Neural cell (in vitro differentiated cells): Measurements from ENCODE around the gene CERS2.

ENCODE experiments used
- EP300 ChIP-seq: fragments of 450-650 bp; conservative IDR thresholded peaks from 2 replicates; pipeline ENCODE4 v1.6.1; 2014; ENCODE audit warnings: antibody characterized with exemption, mild to moderate bottlenecking, moderate library complexity; ENCODE audit not compliant: poor library complexity, severe bottlenecking
- EZH2 ChIP-seq: fragments of 200-600, 300-800 bp; shearing (Covaris generic), sonication (generic); IDR thresholded peaks from 2 replicates; pipeline ENCODE4 v1.6.1; 2014; ENCODE audit warnings: antibody characterized with exemption, low read length, borderline replicate concordance, mild to moderate bottlenecking; ENCODE audit not compliant: insufficient read depth, poor library complexity, severe bottlenecking
- POLR2AphosphoS5 ChIP-seq: IDR thresholded peaks from 2 replicates; pipeline ENCODE4 v1.6.1; 2012
- RAD21 ChIP-seq: fragments of 450-650 bp; conservative IDR thresholded peaks from 2 replicates; pipeline ENCODE4 v1.6.1; 2014; ENCODE audit warnings: antibody characterized with exemption, mild to moderate bottlenecking, moderate library complexity
- SMC3 ChIP-seq: fragments of 450-650 bp; conservative IDR thresholded peaks from 2 replicates; pipeline ENCODE4 v1.6.1; 2014; ENCODE audit warnings: antibody characterized with exemption, mild to moderate bottlenecking, moderate library complexity; ENCODE audit not compliant: poor library complexity
- TAF1 ChIP-seq: IDR thresholded peaks from 2 replicates; pipeline ENCODE4 v1.6.1; 2012; ENCODE audit warnings: low read depth
- TF ChIP-seq, protein P1 (sequence below): fragments of 450-650 bp; IDR thresholded peaks from 2 replicates; pipeline ENCODE4 v1.5.1; 2014; ENCODE audit warnings: antibody characterized with exemption, mild to moderate bottlenecking, moderate library complexity; ENCODE audit not compliant: poor library complexity, severe bottlenecking

GRCh38 chr1:150995896-150996295 is 21.3 kb upstream of the CERS2 start:
- TF ChIP-seq, protein P1, sequence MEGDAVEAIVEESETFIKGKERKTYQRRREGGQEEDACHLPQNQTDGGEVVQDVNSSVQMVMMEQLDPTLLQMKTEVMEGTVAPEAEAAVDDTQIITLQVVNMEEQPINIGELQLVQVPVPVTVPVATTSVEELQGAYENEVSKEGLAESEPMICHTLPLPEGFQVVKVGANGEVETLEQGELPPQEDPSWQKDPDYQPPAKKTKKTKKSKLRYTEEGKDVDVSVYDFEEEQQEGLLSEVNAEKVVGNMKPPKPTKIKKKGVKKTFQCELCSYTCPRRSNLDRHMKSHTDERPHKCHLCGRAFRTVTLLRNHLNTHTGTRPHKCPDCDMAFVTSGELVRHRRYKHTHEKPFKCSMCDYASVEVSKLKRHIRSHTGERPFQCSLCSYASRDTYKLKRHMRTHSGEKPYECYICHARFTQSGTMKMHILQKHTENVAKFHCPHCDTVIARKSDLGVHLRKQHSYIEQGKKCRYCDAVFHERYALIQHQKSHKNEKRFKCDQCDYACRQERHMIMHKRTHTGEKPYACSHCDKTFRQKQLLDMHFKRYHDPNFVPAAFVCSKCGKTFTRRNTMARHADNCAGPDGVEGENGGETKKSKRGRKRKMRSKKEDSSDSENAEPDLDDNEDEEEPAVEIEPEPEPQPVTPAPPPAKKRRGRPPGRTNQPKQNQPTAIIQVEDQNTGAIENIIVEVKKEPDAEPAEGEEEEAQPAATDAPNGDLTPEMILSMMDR: peak; percentile 81
- TF ChIP-seq RAD21 (peak; percentile 75), POLR2AphosphoS5 (no peak), SMC3 (peak; percentile 65), TAF1 (no peak), EP300 (no peak), EZH2 (no peak)
